MM.1S (cell line): ENCODE measurements around the gene PLEKHA5.

Experiments used
- CTCF ChIP-seq: fragments of 300-600 bp; sonication (generic); IDR thresholded peaks from 2 replicates; pipeline ENCODE4 v1.5.1; 2016; ENCODE audit warnings: antibody characterized with exemption, low read length, mixed read lengths
- EZH2 ChIP-seq: fragments of 300-600 bp; sonication (generic); optimal IDR thresholded peaks from 2 replicates; pipeline ENCODE3; 2017; ENCODE audit warnings: low read depth, mild to moderate bottlenecking, antibody characterized with exemption, low read length, mixed read lengths

- TF ChIP-seq CTCF (no peak), EZH2 (no peak)
Measured at GRCh38 chr12:19192710-19193109, 63.2 kb downstream of the PLEKHA5 start.
